Measurements from ENCODE around the gene OR56A4. TPM values are rescaled to one million over a fixed set of nuclear protein-coding genes. Genes with fewer than 3 reads are reported as not detected.

Gene OR56A4
- total and polyA plus RNA-seq, 2 of the 13 experiments (the other 11 are each of a cell fraction or from before 2014, with no cell fraction given) = not detected

GRCh38 chr11:5992150-5992549 lies 14.6 kb downstream of the OR56A4 start:
- H4K20me1 ChIP-seq (ENCODE audit: insufficient read depth, low read length) = no peaks in the 10 kb centered on the region
- H3K4me1 ChIP-seq (ENCODE audit: insufficient read depth, low read length) = no peaks in the 10 kb centered on the region
- in situ Hi-C loops (cut with HindIII; ENCODE audit: extremely low pct_ligation_motif_present, low pct_unique_long_range_greater_than_20kb) = no loop called here
- FAIRE-seq (no peak), DNase-seq (ENCODE audit: low spot score) (no peak), ATAC-seq (no peak)
- H2AFZ ChIP-seq (ENCODE audit: low read length) = no peak overlapping the region
- H3K27ac ChIP-seq (ENCODE audit: extremely low read length, insufficient read depth, low read length) = no peak overlapping the region
- 28% methylated on average over 3 of the region's 3 CpGs for WGBS (ENCODE audit: low lambda C conversion rate)
- H3K4me2 ChIP-seq (ENCODE audit: low read depth, low read length) = no peak overlapping the region
- TF ChIP-seq ZNF775 (CRISPR knock-in tag; IDR thresholded peaks at IDR 0.05; ENCODE audit: borderline replicate concordance) = no peak
- H3K9me3 ChIP-seq (ENCODE audit: low read length) = no peaks in the 10 kb centered on the region
- no peak overlapping the region for H3K9ac ChIP-seq (ENCODE audit: insufficient read depth, low read depth, low read length)
- intact Hi-C loops (cut with micrococcal nuclease; ENCODE audit: unreplicated experiment) = no loop called here
- H3K4me3 ChIP-seq (replicated peaks in 1 of 3; ENCODE audit: insufficient read depth in 1 of 3, low read depth in 2 of 3, low read length in 3 of 3) = no peak overlapping the region
- BruUV-seq (replicated peaks) = no TSS peak
- CTCF ChIA-PET (ENCODE audit: low intra/inter-chr PET ratio, low total read pairs) = no interaction called here
- no peaks in the 10 kb centered on the region for H3K36me3 ChIP-seq (replicated peaks in 1 of 2; ENCODE audit: control insufficient read depth in 1 of 2, insufficient read depth in 2 of 2, low read length in 2 of 2)
- POLR2A ChIA-PET = no interaction called here
- H3K27me3 ChIP-seq (ENCODE audit: control insufficient read depth in 1 of 2, insufficient read depth in 2 of 2, low read length in 2 of 2) = peaks cover 0 to 8% of the 10 kb centered on the region in 2 experiments; a peak in 1 of 5 replicates
- H3K79me2 ChIP-seq (ENCODE audit: insufficient read depth, low read length) = no peaks in the 10 kb centered on the region

DNA sequence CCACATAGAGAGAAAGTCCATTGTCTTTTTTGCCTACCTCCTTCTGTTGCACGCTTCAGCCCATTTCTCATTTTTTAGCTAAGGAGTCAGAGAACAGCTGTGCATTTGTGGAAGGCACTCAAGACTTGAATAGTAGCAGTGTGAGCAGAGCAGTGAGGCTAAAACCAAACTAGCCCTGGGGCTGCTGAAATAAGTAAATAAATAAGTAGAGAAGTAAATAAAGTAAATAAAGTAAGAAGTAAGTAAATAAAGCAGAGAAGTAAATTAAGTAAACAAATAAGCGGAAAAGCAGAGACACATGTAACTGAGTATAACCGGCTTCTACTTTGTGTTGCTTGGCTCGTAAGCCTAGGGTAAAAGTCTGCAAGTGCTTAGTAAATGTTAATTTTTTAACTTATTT lies 17.5 kb downstream of the OR56A4 start:
- CTCF ChIA-PET (ENCODE audit: low intra/inter-chr PET ratio, low total read pairs) = no interaction called here
- in situ Hi-C loops (cut with HindIII; ENCODE audit: extremely low pct_ligation_motif_present, low pct_unique_long_range_greater_than_20kb) = no loop called here
- H3K27me3 ChIP-seq (ENCODE audit: control insufficient read depth in 1 of 2, insufficient read depth in 2 of 2, low read length in 2 of 2) = peaks cover 0 to 7% of the 10 kb centered on the region in 2 experiments; a peak in 1 of 5 replicates

More for the DNA sequence above, 17.5 kb downstream of the OR56A4 start:
- Histone ChIP-seq H3K27ac (ENCODE audit: extremely low read length, insufficient read depth, low read length) (no peak overlapping the region), H3K9me3 (ENCODE audit: low read length) (no peaks in the 10 kb centered on the region), H3K79me2 (ENCODE audit: insufficient read depth, low read length) (no peaks in the 10 kb centered on the region), H3K4me1 (ENCODE audit: insufficient read depth, low read length) (no peaks in the 10 kb centered on the region), H4K20me1 (ENCODE audit: insufficient read depth, low read length) (no peaks in the 10 kb centered on the region), H2AFZ (ENCODE audit: low read length) (no peak overlapping the region), H3K4me2 (ENCODE audit: low read depth, low read length) (no peak overlapping the region), H3K36me3 (replicated peaks in 1 of 2; ENCODE audit: control insufficient read depth in 1 of 2, insufficient read depth in 2 of 2, low read length in 2 of 2) (no peaks in the 10 kb centered on the region), H3K4me3 (replicated peaks in 1 of 3; ENCODE audit: insufficient read depth in 1 of 3, low read depth in 2 of 3, low read length in 3 of 3) (no peak overlapping the region), H3K9ac (ENCODE audit: insufficient read depth, low read depth, low read length) (no peak overlapping the region)
- BruUV-seq (replicated peaks) = no TSS peak
- 13% methylated on average over 4 of the region's 4 CpGs for WGBS (ENCODE audit: low lambda C conversion rate)
- FAIRE-seq (no peak), ATAC-seq (no peak), DNase-seq (ENCODE audit: low spot score) (no peak)
- POLR2A ChIA-PET = no interaction called here
- TF ChIP-seq FOXA1 (IDR thresholded peaks at IDR 0.05) = peak; percentile 73
- TF ChIP-seq FOXA1 (CRISPR knock-in tag; IDR thresholded peaks at IDR 0.05) = no peak
- TF ChIP-seq MNT (IDR thresholded peaks at IDR 0.05) = no peak
- intact Hi-C loops (cut with micrococcal nuclease; ENCODE audit: unreplicated experiment) = no loop called here
